Hepatocyte (in vitro differentiated cells): Measurements from ENCODE around the gene PRR23A.

ENCODE experiments used
- CTCF ChIP-seq: fragments of 200-600 bp; sonication (generic); IDR thresholded peaks from 2 replicates; pipeline ENCODE4 v1.5.1; 2016; ENCODE audit warnings: antibody characterized with exemption, mild to moderate bottlenecking; ENCODE audit not compliant: poor library complexity
- EZH2 ChIP-seq: fragments of 200-600 bp; sonication (generic); IDR thresholded peaks from 2 replicates; pipeline ENCODE4 v1.6.1; 2016; ENCODE audit warnings: antibody characterized with exemption, mild to moderate bottlenecking, borderline replicate concordance
- EZH2phosphoT487 ChIP-seq: fragments of 200-600 bp; sonication (generic); IDR thresholded peaks from one replicate; pipeline ENCODE4 v1.6.1; 2018; ENCODE audit warnings: antibody characterized with exemption, mild to moderate bottlenecking, low read depth, moderate library complexity; ENCODE audit not compliant: unreplicated experiment, severe bottlenecking

- TF ChIP-seq CTCF (no peak), EZH2phosphoT487 (no peak), EZH2 (no peak)
Observed at GRCh38 chr3:138962854-138963560, 43.1 kb downstream of the PRR23A start.
